Parathyroid adenoma (tissue), 2 donors: ENCODE measurements around the gene PPP1R13B.

ENCODE experiments used
- H2AFZ ChIP-seq: fragments of 300-600 bp; sonication (generic); one replicate; pipeline ENCODE4 v1.7.0; 2017; ENCODE audit warnings: antibody characterized with exemption, mild to moderate bottlenecking
- H3K27ac ChIP-seq: fragments of 300-600 bp; sonication (generic); one replicate; pipeline ENCODE4 v1.7.0; 2017
- H3K27me3 ChIP-seq: fragments of 300-600 bp; sonication (generic); one replicate; pipeline ENCODE4 v1.7.0; 2017; ENCODE audit warnings: low read length; ENCODE audit not compliant: control insufficient read depth, insufficient read depth
- H3K36me3 ChIP-seq: fragments of 300-600 bp; sonication (generic); one replicate; pipeline ENCODE4 v1.7.0; 2017; ENCODE audit warnings: low read length; ENCODE audit not compliant: control insufficient read depth, insufficient read depth
- H3K4me1 ChIP-seq: fragments of 300-600 bp; sonication (generic); one replicate; pipeline ENCODE4 v1.7.0; 2017; ENCODE audit warnings: control low read depth
- H3K4me2 ChIP-seq: fragments of 300-600 bp; sonication (generic); one replicate; pipeline ENCODE4 v1.7.0; 2017; ENCODE audit warnings: low read length
- H3K4me3 ChIP-seq: fragments of 300-600 bp; sonication (generic); one replicate; pipeline ENCODE4 v1.7.0; 2017; ENCODE audit warnings: low read depth, low read length
- H3K79me2 ChIP-seq: fragments of 300-600 bp; sonication (generic); one replicate; pipeline ENCODE4 v1.7.0; 2017; ENCODE audit warnings: control low read depth
- H3K9ac ChIP-seq: fragments of 300-600 bp; sonication (generic); one replicate; pipeline ENCODE4 v1.7.0; 2017; ENCODE audit warnings: mild to moderate bottlenecking
- H3K9me3 ChIP-seq: fragments of 300-600 bp; sonication (generic); one replicate; pipeline ENCODE4 v1.7.0; 2017; ENCODE audit warnings: low read length; ENCODE audit not compliant: control insufficient read depth
- CTCF ChIP-seq: fragments of 300-600 bp; sonication (generic); IDR thresholded peaks from one replicate; pipeline ENCODE4 v1.7.0; 2017; ENCODE audit warnings: antibody characterized with exemption, mild to moderate bottlenecking
- donor health status: primary hyperparathyroidism.

Gene PPP1R13B

GRCh38 chr14:103755060-103755459 is 92.3 kb downstream of the PPP1R13B start:
- H3K4me3 ChIP-seq: no peak overlapping the region
- no peaks in the 10 kb centered on the region for H3K9me3 ChIP-seq
- TF ChIP-seq CTCF: no peak
- H3K4me2 ChIP-seq: no peak overlapping the region
- H3K79me2 ChIP-seq: peaks cover 6% of the 10 kb centered on the region
- H3K9ac ChIP-seq: no peak overlapping the region
- H3K4me1 ChIP-seq: no peaks in the 10 kb centered on the region
- H3K27ac ChIP-seq: no peak overlapping the region
- no peaks in the 10 kb centered on the region for H3K36me3 ChIP-seq
- no peaks in the 10 kb centered on the region for H3K27me3 ChIP-seq
- H2AFZ ChIP-seq: no peak overlapping the region

- H3K27me3 ChIP-seq: no peaks in the 10 kb centered on the region
- no peak overlapping the region for H3K9ac ChIP-seq
- peaks cover 6% of the 10 kb centered on the region for H3K79me2 ChIP-seq
- no peaks in the 10 kb centered on the region for H3K36me3 ChIP-seq
- H3K9me3 ChIP-seq: no peaks in the 10 kb centered on the region
- H3K4me2 ChIP-seq: no peak overlapping the region
- H3K4me3 ChIP-seq: no peak overlapping the region
- no peak overlapping the region for H3K27ac ChIP-seq
- TF ChIP-seq CTCF: no peak
- no peaks in the 10 kb centered on the region for H3K4me1 ChIP-seq
- H2AFZ ChIP-seq: no peak overlapping the region
Measured at GRCh38 chr14:103753774-103754173, 93.6 kb downstream of the PPP1R13B start.

- H3K4me2 ChIP-seq: no peak overlapping the region
- H3K4me3 ChIP-seq: no peak overlapping the region
- H3K27me3 ChIP-seq: no peaks in the 10 kb centered on the region
- peaks cover 5% of the 10 kb centered on the region for H3K79me2 ChIP-seq
- no peak overlapping the region for H3K9ac ChIP-seq
- no peaks in the 10 kb centered on the region for H3K4me1 ChIP-seq
- H3K9me3 ChIP-seq: no peaks in the 10 kb centered on the region
- TF ChIP-seq CTCF: no peak
- no peaks in the 10 kb centered on the region for H3K36me3 ChIP-seq
- H3K27ac ChIP-seq: no peak overlapping the region
- H2AFZ ChIP-seq: no peak overlapping the region
Measured at GRCh38 chr14:103749860-103750259, 97.5 kb downstream of the PPP1R13B start.

GRCh38 chr14:103749452-103749851 is 97.9 kb downstream of the PPP1R13B start:
- H3K9me3 ChIP-seq: no peaks in the 10 kb centered on the region
- no peak overlapping the region for H2AFZ ChIP-seq
- H3K27me3 ChIP-seq: no peaks in the 10 kb centered on the region
- H3K4me1 ChIP-seq: no peaks in the 10 kb centered on the region
- no peak overlapping the region for H3K4me3 ChIP-seq
- H3K79me2 ChIP-seq: peaks cover 5% of the 10 kb centered on the region
- no peak overlapping the region for H3K9ac ChIP-seq
- no peaks in the 10 kb centered on the region for H3K36me3 ChIP-seq
- no peak overlapping the region for H3K27ac ChIP-seq
- TF ChIP-seq CTCF: no peak
- H3K4me2 ChIP-seq: no peak overlapping the region

- no peak overlapping the region for H3K4me2 ChIP-seq
- TF ChIP-seq CTCF: no peak
- H2AFZ ChIP-seq: no peak overlapping the region
- H3K27me3 ChIP-seq: no peaks in the 10 kb centered on the region
- no peak overlapping the region for H3K9ac ChIP-seq
- H3K79me2 ChIP-seq: peaks cover 5% of the 10 kb centered on the region
- no peak overlapping the region for H3K27ac ChIP-seq
- H3K4me3 ChIP-seq: no peak overlapping the region
- no peaks in the 10 kb centered on the region for H3K9me3 ChIP-seq
- no peaks in the 10 kb centered on the region for H3K4me1 ChIP-seq
- H3K36me3 ChIP-seq: no peaks in the 10 kb centered on the region
Measured at GRCh38 chr14:103748534-103748857, 98.9 kb downstream of the PPP1R13B start.
